Measurements from ENCODE around the gene N4BP2.

The N4BP2 gene

GRCh38 chr4:40043786-40044185, 12.9 kb upstream of the N4BP2 start:
- Histone ChIP-seq H3K9me3 (ENCODE audit: low read depth, low read length) (no peaks in the 10 kb centered on the region), H3K36me3 (ENCODE audit: insufficient read depth, low read length) (no peaks in the 10 kb centered on the region), H3K27ac (no peak overlapping the region), H3K4me3 (no peak overlapping the region), H3K9ac (ENCODE audit: insufficient read length) (no peak overlapping the region)
- TF ChIP-seq POLR2AphosphoS5 (IDR thresholded peaks at IDR 0.05; ENCODE audit: borderline replicate concordance, low read depth, low read length): no peak
- TF ChIP-seq EZH2 (IDR thresholded peaks at IDR 0.05): no peak
- no peak for TF ChIP-seq FOXP2 (optimal IDR thresholded peaks at IDR 0.05; ENCODE audit: control extremely low read depth, extremely low read length, insufficient read depth)
- no peak for DNase-seq (ENCODE audit: low read depth, low spot score)

DNA sequence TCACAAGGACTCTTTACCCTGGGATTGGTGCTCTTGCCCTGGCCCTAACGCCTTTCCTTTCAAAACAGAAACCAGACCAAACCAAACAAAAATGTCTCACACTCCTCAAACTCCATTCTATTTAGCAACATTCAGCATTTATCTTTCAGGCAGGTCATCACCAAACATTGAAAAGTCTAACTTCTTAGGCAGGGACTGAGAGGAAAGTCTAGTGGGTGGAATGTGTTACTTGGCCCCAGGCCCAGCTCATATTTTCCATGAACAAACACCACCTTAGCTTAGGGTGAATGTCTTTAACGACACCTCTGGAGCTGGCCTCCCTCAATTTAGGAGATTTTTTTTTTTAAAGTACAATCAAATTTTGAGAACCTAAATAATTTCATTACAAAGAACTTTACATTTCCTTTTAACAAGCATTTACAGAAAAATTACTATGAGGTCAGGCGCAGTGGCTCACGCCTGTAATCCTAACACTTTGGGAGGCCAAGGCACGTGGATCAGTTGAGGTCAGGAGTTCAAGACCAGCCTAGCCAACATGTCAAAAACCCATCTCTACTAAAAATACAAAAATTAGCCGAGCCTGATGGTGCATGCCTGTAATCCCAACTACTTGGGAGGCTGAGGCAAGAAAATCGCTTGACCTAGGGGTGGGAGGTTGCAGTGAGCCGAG, 10.2 kb upstream of the N4BP2 start:
- H3K36me3 ChIP-seq (ENCODE audit: insufficient read depth, low read length): no peaks in the 10 kb centered on the region
- H3K9ac ChIP-seq (ENCODE audit: insufficient read length): no peak overlapping the region
- H3K9me3 ChIP-seq (ENCODE audit: low read depth, low read length): no peaks in the 10 kb centered on the region
- H3K4me3 ChIP-seq: no peak overlapping the region
- TF ChIP-seq FOXP2 (optimal IDR thresholded peaks at IDR 0.05; ENCODE audit: control extremely low read depth, extremely low read length, insufficient read depth) (no peak), POLR2AphosphoS5 (IDR thresholded peaks at IDR 0.05; ENCODE audit: borderline replicate concordance, low read depth, low read length) (no peak), EZH2 (IDR thresholded peaks at IDR 0.05) (no peak)
- DNase-seq (ENCODE audit: low read depth, low spot score): no peak
- H3K27ac ChIP-seq: peak overlapping the region; percentile 60; the same call in 1 of the 2 replicates

DNA sequence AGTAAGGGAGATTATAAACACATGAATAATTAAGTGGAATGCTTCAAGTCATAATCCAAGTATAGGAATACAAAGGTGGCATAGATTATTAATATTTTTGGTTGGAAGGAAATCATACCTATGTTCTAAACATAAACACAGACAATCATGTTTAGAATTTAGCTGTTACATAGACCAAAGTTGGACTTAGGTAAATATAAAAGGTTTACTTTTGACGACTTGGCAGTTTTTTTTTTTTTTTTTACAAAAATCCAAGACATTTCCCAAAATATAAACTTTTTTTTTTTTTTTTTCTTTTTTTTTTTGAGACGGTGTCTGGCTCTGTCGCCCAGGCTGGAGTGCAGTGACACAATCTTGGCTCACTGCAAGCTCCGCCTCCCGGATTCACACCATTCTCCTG, 3.5 kb upstream of the N4BP2 start:
- Histone ChIP-seq H3K36me3 (ENCODE audit: insufficient read depth, low read length) (no peaks in the 10 kb centered on the region), H3K9ac (ENCODE audit: insufficient read length) (no peak overlapping the region), H3K4me3 (no peak overlapping the region), H3K9me3 (ENCODE audit: low read depth, low read length) (no peaks in the 10 kb centered on the region), H3K27ac (no peak overlapping the region)
- no peak for TF ChIP-seq FOXP2 (optimal IDR thresholded peaks at IDR 0.05; ENCODE audit: control extremely low read depth, extremely low read length, insufficient read depth)
- no peak for TF ChIP-seq POLR2AphosphoS5 (IDR thresholded peaks at IDR 0.05; ENCODE audit: borderline replicate concordance, low read depth, low read length)
- no peak for TF ChIP-seq EZH2 (IDR thresholded peaks at IDR 0.05)
- no peak for DNase-seq (ENCODE audit: low read depth, low spot score)

DNA sequence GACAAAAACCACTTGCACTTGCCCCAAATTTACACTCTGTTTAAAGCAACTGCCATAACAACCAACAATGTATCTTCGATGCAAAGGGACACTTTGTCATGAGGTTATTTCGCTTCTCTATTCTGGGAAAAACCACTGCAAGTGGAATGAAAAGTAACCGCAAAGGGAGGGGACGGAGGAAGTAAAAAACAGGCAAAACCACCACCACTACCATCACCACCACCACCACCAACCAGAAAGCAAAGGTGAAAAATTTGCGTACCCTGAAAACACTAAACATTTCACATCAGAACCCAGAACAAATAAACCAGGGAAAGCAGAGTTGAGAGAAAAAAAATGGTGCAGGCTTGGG, 1.2 kb upstream of the N4BP2 start:
- H3K9ac ChIP-seq (ENCODE audit: insufficient read length): peak overlapping the region; percentile 95
- no peak for DNase-seq (ENCODE audit: low read depth, low spot score)
- no peak for TF ChIP-seq EZH2 (IDR thresholded peaks at IDR 0.05)
- no peak; the same call in 1 of the 2 replicates for TF ChIP-seq POLR2AphosphoS5 (IDR thresholded peaks at IDR 0.05; ENCODE audit: borderline replicate concordance, low read depth, low read length)
- no peak for TF ChIP-seq FOXP2 (optimal IDR thresholded peaks at IDR 0.05; ENCODE audit: control extremely low read depth, extremely low read length, insufficient read depth)
- peak overlapping the region; percentile 94 for H3K27ac ChIP-seq
- no peaks in the 10 kb centered on the region for H3K9me3 ChIP-seq (ENCODE audit: low read depth, low read length)
- H3K36me3 ChIP-seq (ENCODE audit: insufficient read depth, low read length): no peaks in the 10 kb centered on the region
- peak overlapping the region; percentile 87 for H3K4me3 ChIP-seq

DNA sequence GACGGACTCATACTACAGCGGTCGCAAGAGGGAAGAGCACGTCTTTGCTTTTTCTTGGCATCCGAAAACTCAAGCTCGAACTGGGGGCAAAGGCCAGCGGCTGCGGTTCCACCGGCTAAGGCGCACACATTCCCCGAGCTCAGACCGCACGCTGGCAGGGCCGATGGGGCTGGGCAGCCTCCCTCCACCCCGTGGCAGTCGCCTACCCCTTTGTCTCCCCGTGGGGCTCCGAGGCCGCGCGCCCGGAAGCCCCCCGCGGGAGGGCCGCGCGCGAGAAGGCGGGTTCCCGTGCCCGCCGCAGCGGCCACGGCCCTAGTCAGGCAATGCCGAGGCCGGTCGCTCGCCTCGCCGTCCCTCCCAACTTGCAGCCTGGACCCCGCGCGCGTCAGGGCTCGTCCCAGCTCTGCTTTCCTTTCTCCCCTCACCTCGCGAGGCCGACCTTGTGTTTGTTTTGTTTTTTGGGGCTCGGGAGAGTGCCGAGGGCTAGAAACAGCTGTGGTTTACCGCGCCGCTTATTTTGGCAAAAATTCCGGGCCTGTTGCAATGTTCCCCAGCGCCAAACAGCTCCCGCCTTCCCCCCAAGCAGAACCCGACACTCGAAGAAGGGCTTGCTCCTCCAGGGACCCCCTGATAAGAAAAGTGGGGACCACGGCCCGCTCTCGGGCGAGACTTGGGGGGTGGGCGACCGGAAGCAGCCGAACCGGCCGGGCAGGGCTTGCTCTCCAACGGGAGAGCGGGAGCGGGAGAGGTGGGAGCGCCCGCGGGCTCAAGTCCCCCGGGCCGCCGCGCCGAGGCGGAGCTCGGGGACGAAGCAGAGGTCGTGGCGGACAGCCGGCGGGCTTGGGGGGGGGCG, 561 bp upstream of the N4BP2 start:
- no peaks in the 10 kb centered on the region; the same call in 1 of the 2 replicates for H3K36me3 ChIP-seq (ENCODE audit: insufficient read depth, low read length)
- peak; percentile 39 for DNase-seq (ENCODE audit: low read depth, low spot score)
- H3K4me3 ChIP-seq: peak overlapping the region; percentile 87
- H3K9ac ChIP-seq (ENCODE audit: insufficient read length): peak overlapping the region; percentile 95
- peak; percentile 21 for TF ChIP-seq FOXP2 (optimal IDR thresholded peaks at IDR 0.05; ENCODE audit: control extremely low read depth, extremely low read length, insufficient read depth)
- peak; percentile 42 for TF ChIP-seq POLR2AphosphoS5 (IDR thresholded peaks at IDR 0.05; ENCODE audit: borderline replicate concordance, low read depth, low read length)
- no peak for TF ChIP-seq EZH2 (IDR thresholded peaks at IDR 0.05)
- no peaks in the 10 kb centered on the region for H3K9me3 ChIP-seq (ENCODE audit: low read depth, low read length)
- peak overlapping the region; percentile 94 for H3K27ac ChIP-seq

DNA sequence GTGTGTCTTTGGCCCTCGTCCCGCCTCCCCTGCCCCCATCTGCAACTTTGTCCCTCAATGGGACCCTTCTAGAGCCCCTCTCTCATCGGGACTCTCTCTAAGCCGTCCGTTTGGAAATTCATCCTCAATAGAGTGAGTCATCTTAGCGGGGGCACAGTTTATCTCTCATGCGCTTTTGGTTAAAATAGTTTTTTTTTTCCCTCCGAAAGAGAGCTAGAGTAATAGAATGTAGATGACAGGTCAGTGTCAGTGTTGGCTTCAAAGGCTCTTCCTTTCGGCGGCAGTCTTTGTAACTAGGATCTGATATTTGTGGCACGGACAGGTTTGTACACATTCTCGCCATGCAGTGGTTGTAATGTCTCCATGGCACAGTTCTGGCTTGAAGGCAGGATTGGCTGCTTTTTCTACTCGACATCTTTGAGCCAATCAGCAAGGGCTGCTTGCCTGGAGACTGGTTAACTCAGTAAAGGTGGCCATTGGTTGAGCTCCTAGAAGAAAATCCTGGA, 989 bp downstream of the N4BP2 start:
- H3K4me3 ChIP-seq: peak overlapping the region; percentile 87
- no peaks in the 10 kb centered on the region for H3K9me3 ChIP-seq (ENCODE audit: low read depth, low read length)
- H3K36me3 ChIP-seq (ENCODE audit: insufficient read depth, low read length): peaks cover 5% of the 10 kb centered on the region; the same call in 1 of the 2 replicates
- DNase-seq (ENCODE audit: low read depth, low spot score): peak; percentile 94
- peak overlapping the region; percentile 94 for H3K27ac ChIP-seq
- H3K9ac ChIP-seq (ENCODE audit: insufficient read length): peak overlapping the region; percentile 95
- TF ChIP-seq POLR2AphosphoS5 (IDR thresholded peaks at IDR 0.05; ENCODE audit: borderline replicate concordance, low read depth, low read length) (peak; percentile 82), EZH2 (IDR thresholded peaks at IDR 0.05) (no peak)

DNA sequence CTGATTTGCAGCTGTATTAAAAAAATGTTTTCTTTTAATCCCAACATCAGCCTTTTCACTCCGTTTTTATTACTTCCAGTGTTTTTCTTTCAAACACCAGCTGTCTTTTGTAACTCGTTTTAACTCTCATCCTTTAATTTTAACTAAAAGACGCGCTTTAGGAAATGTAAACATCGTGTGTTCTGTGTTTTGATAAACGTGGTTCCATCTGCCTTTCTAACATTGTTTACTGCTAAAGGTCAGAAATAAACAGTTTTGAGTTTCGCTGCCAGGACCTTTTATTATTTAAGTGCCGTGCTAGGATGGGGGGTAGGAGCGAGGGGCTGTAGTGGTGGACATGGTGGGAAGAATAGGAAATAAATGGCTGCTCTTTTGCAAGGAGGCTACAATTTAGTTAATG, 1.5 kb downstream of the N4BP2 start:
- Histone ChIP-seq H3K36me3 (ENCODE audit: insufficient read depth, low read length) (peaks cover 10% of the 10 kb centered on the region; the same call in 1 of the 2 replicates), H3K27ac (peak overlapping the region; percentile 44; the same call in 1 of the 2 replicates), H3K9ac (ENCODE audit: insufficient read length) (peak overlapping the region; percentile 74), H3K9me3 (ENCODE audit: low read depth, low read length) (no peaks in the 10 kb centered on the region), H3K4me3 (peak overlapping the region; percentile 87)
- DNase-seq (ENCODE audit: low read depth, low spot score): no peak
- TF ChIP-seq FOXP2 (optimal IDR thresholded peaks at IDR 0.05; ENCODE audit: control extremely low read depth, extremely low read length, insufficient read depth): no peak
- TF ChIP-seq POLR2AphosphoS5 (IDR thresholded peaks at IDR 0.05; ENCODE audit: borderline replicate concordance, low read depth, low read length): no peak
- no peak for TF ChIP-seq EZH2 (IDR thresholded peaks at IDR 0.05)

GRCh38 chr4:40058854-40059253, 2.2 kb downstream of the N4BP2 start:
- H3K4me3 ChIP-seq: peak overlapping the region; percentile 87
- H3K27ac ChIP-seq: no peak overlapping the region
- H3K9ac ChIP-seq (ENCODE audit: insufficient read length): no peak overlapping the region
- no peaks in the 10 kb centered on the region for H3K9me3 ChIP-seq (ENCODE audit: low read depth, low read length)
- peaks cover 15% of the 10 kb centered on the region; the same call in 1 of the 2 replicates for H3K36me3 ChIP-seq (ENCODE audit: insufficient read depth, low read length)
- DNase-seq (ENCODE audit: low read depth, low spot score): no peak
- no peak for TF ChIP-seq FOXP2 (optimal IDR thresholded peaks at IDR 0.05; ENCODE audit: control extremely low read depth, extremely low read length, insufficient read depth)
- TF ChIP-seq POLR2AphosphoS5 (IDR thresholded peaks at IDR 0.05; ENCODE audit: borderline replicate concordance, low read depth, low read length): no peak
- TF ChIP-seq EZH2 (IDR thresholded peaks at IDR 0.05): no peak

Measured in SK-N-MC (cell line).